ENCODE data around the gene SLC35G1.
A peak's percentile ranks its signal among the peaks of the same experiment; 100 is the strongest.

Gene SLC35G1

GRCh38 chr10:93876381-93876780, 17.4 kb upstream of the SLC35G1 start:
- no peak for DNase-seq (ENCODE audit: low read depth)

- DNase-seq (ENCODE audit: low read depth) = no peak
Observed at GRCh38 chr10:93879273-93879672, 14.5 kb upstream of the SLC35G1 start.

GRCh38 chr10:93894516-93895378, 969 bp downstream of the SLC35G1 start:
- no peak for DNase-seq (ENCODE audit: low read depth)

GRCh38 chr10:93897070-93897780, 3.4 kb downstream of the SLC35G1 start:
- no peak for DNase-seq (ENCODE audit: low read depth)

- DNase-seq (ENCODE audit: low read depth) = no peak
Observed at GRCh38 chr10:93899109-93899508, 5.3 kb downstream of the SLC35G1 start.

GRCh38 chr10:93903051-93903450, 9.3 kb downstream of the SLC35G1 start:
- DNase-seq (ENCODE audit: low read depth) = no peak

GRCh38 chr10:93904901-93905300, 11.1 kb downstream of the SLC35G1 start:
- DNase-seq (ENCODE audit: low read depth) = no peak

GRCh38 chr10:93907059-93907458, 13.3 kb downstream of the SLC35G1 start:
- DNase-seq (ENCODE audit: low read depth) = no peak

GRCh38 chr10:93911866-93912265, 18.1 kb downstream of the SLC35G1 start:
- DNase-seq (ENCODE audit: low read depth) = no peak

- DNase-seq (ENCODE audit: low read depth) = no peak
Observed at GRCh38 chr10:93912444-93912843, 18.7 kb downstream of the SLC35G1 start.

- DNase-seq (ENCODE audit: low read depth) = peak; percentile 8
Observed at GRCh38 chr10:93913706-93914105, 19.9 kb downstream of the SLC35G1 start.

- DNase-seq (ENCODE audit: low read depth) = no peak
Observed at GRCh38 chr10:93915598-93915997, 21.8 kb downstream of the SLC35G1 start.

GRCh38 chr10:93916257-93917063, 22.7 kb downstream of the SLC35G1 start:
- DNase-seq (ENCODE audit: low read depth) = peak; percentile 47

- peak; percentile 12 for DNase-seq (ENCODE audit: low read depth)
Observed at GRCh38 chr10:93917064-93917391, 23.2 kb downstream of the SLC35G1 start.

GRCh38 chr10:93917821-93918220, 24.0 kb downstream of the SLC35G1 start:
- DNase-seq (ENCODE audit: low read depth) = peak; percentile 7

GRCh38 chr10:93921338-93921737, 27.6 kb downstream of the SLC35G1 start:
- no peak for DNase-seq (ENCODE audit: low read depth)

GRCh38 chr10:93926613-93927012, 32.8 kb downstream of the SLC35G1 start:
- no peak for DNase-seq (ENCODE audit: low read depth)

GRCh38 chr10:93938140-93938539, 44.4 kb downstream of the SLC35G1 start:
- DNase-seq (ENCODE audit: low read depth) = no peak

- DNase-seq (ENCODE audit: low read depth) = no peak
Observed at GRCh38 chr10:93940881-93941280, 47.1 kb downstream of the SLC35G1 start.

GRCh38 chr10:93941606-93942005, 47.8 kb downstream of the SLC35G1 start:
- DNase-seq (ENCODE audit: low read depth) = no peak

GRCh38 chr10:93945819-93946218, 52.0 kb downstream of the SLC35G1 start:
- no peak for DNase-seq (ENCODE audit: low read depth)

- DNase-seq (ENCODE audit: low read depth) = peak; percentile 67
Observed at GRCh38 chr10:93947055-93947454, 53.3 kb downstream of the SLC35G1 start.

GRCh38 chr10:93947524-93947923, 53.7 kb downstream of the SLC35G1 start:
- peak; percentile 77 for DNase-seq (ENCODE audit: low read depth)

Data from amniotic epithelial cell (primary cell).